GM21515 (cell line): ENCODE data around the gene ASB15.
A peak's percentile ranks its signal among the peaks of the same experiment; 100 is the strongest.

Experiments used
- ATAC-seq: cut with Tn5 transposase; IDR thresholded peaks from one replicate; pipeline ENCODE4 v1.9.1; 2021; ENCODE audit not compliant: unreplicated experiment

Gene ASB15

GRCh38 chr7:123661765-123662164, 60.1 kb downstream of the ASB15 start:
- no peak for ATAC-seq

DNA sequence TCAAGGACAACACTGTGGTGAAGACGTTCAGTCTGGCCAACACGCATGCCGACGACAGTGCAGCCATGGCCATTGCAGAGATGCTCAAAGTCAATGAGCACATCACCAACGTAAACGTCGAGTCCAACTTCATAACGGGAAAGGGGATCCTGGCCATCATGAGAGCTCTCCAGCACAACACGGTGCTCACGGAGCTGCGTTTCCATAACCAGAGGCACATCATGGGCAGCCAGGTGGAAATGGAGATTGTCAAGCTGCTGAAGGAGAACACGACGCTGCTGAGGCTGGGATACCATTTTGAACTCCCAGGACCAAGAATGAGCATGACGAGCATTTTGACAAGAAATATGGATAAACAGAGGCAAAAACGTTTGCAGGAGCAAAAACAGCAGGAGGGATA, 60.7 kb downstream of the ASB15 start:
- ATAC-seq = no peak

DNA sequence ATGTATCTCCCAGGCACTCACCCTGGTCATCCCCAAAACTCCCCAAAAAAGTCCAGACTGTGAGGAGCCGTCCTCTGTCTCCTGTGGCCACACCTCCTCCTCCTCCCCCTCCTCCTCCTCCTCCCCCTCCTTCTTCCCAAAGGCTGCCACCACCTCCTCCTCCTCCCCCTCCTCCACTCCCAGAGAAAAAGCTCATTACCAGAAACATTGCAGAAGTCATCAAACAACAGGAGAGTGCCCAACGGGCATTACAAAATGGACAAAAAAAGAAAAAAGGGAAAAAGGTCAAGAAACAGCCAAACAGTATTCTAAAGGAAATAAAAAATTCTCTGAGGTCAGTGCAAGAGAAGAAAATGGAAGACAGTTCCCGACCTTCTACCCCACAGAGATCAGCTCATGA, 61.1 kb downstream of the ASB15 start:
- ATAC-seq = no peak

GRCh38 chr7:123663200-123663599, 61.6 kb downstream of the ASB15 start:
- ATAC-seq = no peak

GRCh38 chr7:123665157-123665556, 63.5 kb downstream of the ASB15 start:
- no peak for ATAC-seq

DNA sequence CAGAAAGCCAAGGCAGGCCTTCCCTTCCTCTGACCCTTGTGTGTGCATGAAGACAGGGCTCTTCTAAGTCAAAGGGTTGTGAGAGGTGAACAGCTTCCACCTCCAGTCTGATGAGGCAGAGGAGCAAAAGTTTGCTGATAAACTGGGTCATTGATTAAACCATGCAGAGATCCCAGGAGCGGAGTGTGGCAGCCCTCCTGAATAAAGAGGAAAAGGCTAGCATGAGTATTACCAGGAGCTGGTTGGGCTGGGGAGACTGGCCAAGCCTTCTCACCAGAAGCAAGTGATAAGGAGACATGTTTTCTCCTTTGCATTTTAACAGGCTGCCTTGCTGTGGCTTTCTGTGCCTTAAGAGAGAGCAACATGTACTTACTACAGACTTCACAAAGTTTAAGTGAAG, 64.3 kb downstream of the ASB15 start:
- no peak for ATAC-seq

DNA sequence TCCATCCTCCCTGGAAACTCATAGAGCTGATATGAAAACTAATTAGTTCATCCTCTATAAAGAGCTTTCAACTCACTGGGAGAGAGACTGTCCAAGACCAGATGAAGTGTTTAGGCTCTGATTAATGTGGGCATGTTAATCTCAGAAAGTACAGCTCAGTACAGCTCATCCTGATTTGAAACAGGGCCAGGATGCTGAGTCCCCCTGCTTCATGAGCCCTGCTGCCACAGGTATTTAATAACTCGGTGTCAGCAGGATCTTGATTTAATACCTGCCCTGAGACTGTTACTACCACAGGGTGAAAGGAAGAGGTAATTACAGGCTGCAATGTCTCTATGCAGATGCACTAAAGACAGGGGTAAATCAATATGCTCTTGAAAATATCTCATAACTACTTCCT, 64.9 kb downstream of the ASB15 start:
- no peak for ATAC-seq

DNA sequence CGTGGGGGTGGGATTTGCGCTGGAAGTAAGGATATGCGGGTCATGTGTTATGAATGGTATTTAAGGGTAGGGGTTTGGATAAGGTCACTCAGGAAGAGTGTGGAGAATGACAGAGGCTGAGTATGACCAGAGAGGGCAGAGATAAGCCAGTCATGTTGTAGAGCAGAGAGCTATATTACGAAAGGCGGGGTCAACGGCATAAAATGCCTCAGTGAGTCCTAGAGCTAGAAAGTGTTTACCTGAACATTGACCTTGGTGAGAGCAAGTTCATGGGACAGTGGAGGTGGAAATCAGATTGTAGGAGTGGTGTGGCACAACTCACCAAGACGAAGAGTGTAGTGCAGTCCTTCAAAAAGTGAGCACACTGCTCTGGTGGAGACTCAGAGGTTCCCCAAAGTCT, 67.9 kb downstream of the ASB15 start:
- no peak for ATAC-seq

- ATAC-seq = no peak
Measured at GRCh38 chr7:123673137-123673732, 71.6 kb downstream of the ASB15 start.

DNA sequence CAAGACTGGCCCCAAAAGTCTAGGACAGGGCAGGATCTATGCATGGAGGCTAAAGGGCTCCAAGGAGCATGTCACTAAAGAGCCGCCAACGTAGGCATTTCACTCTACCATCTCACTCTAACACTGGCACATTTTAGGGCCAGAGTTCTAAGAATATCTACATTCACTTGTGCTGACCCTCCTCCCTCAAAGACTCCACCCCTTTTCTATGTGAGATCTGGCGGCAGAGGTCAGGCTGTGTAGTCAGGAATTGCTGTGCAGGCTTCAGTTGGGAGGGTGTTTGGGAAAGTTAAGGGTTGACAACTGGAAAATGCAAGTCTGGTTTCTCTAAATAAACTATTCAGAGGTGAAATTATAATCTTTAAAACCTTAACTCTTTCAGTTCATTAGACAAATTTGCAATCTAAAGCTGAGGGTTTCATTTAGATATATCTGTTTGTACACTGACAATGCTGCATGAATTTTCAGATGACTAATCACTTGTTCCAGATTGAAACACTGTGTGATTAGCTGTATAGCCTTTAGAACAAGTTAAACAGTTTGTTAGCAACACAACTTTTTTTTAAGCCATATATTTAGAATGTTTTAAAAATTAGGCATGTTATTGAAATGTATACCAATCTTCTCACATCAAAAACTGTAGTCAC, 72.3 kb downstream of the ASB15 start:
- ATAC-seq = no peak

DNA sequence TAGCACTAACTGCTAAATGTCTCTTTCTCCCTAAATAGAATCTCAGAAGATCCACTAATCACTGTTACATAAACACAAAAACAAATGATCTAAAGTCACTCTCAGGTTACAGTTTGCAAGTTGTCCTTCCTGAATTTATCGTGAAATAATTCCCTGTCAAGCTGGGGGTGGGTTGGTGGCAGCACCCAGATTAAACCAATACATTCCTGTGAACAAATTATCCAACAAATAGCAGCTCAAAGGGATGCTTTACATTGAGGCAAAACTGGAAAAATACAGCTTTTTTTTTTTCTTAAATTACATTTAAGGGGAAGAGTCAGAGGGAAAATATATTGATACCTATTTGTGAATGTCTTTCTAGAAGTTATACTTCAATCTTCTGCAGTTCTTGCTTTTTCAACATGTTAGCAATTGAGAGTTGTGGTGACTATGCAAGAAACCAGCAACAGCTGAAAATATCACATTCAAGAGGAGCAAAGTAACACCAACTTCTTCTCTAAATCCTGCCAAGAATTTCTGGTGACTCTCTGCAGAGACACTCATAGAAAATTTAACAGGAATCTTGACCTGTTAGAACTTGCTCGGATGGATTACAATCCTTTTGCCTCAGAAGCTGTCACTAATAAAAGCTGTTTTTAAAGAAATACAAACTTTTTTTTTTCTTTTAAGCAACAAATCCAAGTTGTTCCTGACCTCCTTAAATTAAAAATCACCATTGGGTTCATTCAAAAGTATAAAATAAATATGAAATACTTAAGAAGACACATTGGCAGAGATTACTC, 73.0 kb downstream of the ASB15 start:
- no peak for ATAC-seq

DNA sequence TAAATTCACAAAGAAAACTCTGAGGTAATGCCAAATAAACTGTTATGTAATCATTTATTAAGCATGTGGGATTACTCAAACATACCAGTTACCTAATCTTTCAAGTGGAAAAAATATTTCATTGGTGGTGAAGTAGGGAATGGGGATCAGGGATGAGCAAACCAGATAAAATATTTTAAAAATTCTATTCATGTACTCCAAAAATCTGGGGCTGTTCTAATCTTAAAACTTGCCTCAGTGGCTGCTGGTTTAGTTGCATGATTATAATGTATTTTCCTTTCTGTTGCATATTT, 73.5 kb downstream of the ASB15 start:
- ATAC-seq = no peak

- no peak for ATAC-seq
Measured at GRCh38 chr7:123677061-123677715, 75.6 kb downstream of the ASB15 start.

DNA sequence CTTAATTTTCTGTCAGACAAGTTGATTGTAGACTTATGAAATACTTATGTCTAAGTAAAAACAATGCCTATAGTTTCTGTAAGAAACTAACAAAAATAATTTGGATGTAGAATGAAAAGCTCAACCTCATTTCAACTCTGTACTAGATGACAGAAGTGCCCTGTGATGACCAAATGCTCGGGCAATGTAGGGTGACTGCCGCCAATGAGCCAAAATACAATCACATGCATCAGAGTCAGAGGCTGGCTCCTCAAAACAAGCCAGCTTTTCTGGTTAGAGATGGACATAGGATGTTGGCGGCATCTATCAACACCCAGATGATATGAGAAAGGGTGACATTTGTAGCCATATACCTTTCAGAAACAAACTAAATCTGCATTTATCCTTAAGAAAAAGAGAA, 78.0 kb downstream of the ASB15 start:
- no peak for ATAC-seq

GRCh38 chr7:123680580-123680979, 79.0 kb downstream of the ASB15 start:
- ATAC-seq = no peak

DNA sequence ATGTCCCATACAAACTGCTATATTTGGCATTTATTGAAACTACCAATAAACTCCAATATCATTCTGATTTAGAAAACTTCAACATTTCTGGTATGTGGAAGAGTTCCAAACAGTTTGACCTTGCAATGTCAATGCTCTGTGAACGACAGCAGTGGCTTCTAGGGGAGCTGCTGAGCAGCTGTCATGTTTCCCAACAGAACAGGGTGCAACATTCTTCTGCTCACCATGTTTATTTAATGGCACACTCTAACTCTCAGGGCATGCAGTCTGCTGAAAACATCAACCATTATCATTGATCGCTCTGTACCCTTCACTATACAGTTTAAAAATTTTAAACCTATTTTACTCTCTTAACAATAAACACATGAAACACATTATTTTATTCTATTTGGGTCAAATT, 79.9 kb downstream of the ASB15 start:
- no peak for ATAC-seq

GRCh38 chr7:123682690-123683089, 81.1 kb downstream of the ASB15 start:
- peak; percentile 65 for ATAC-seq

DNA sequence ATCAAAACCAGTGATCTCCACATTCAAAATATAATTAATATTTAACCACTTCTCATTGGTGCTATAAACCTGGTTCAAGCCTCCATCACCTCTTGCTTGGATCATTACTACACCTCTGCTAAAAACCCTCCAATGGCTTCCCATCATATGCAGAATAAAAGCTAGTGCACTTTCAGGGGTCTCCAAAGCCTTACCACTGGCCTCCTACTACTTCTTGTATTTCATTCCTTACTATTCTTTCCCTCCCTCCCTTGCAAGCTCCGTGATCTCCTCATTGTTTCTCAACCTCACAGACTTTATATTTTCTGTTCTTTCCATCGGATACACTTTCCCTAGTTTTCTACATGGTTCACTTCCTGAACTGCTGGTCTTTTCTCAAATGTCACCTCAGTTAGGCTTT, 85.5 kb downstream of the ASB15 start:
- ATAC-seq = no peak

GRCh38 chr7:123687727-123688126, 86.1 kb downstream of the ASB15 start:
- no peak for ATAC-seq
